Adrenal gland (tissue), 12 donors: ENCODE data around the gene SLC6A11. TPM values are rescaled to one million over a fixed set of nuclear protein-coding genes. Genes with fewer than 3 reads are reported as not detected.

Source experiments
- DNase-seq, 7 donors: peaks; one replicate each; pipeline ENCODE4 v3.0.0-alpha.2; 2019 to 2020
- H3K27ac ChIP-seq, 5 donors: fragments of 200-600 bp; sonication (generic) in 4 of 5; 1 replicate in 3 of 5; 2 replicates in 2 of 5; pipeline versions ENCODE4 v1.5.1 to v1.8.0; 2016 to 2020; ENCODE audit warnings: mild to moderate bottlenecking in 1 of 5
- H3K27me3 ChIP-seq: fragments of 200-600 bp; 2 replicates; pipeline ENCODE4 v1.8.0; 2021
- H3K36me3 ChIP-seq, 2 donors: fragments of 200-600 bp; replicated peaks in 1 of 2; 1 replicate in 1 of 2; 2 replicates in 1 of 2; pipeline versions ENCODE4 v1.5.1 to v1.8.0; 2018 to 2022
- H3K4me1 ChIP-seq, 2 donors: fragments of 200-600 bp; replicated peaks in 1 of 2; 1 replicate in 1 of 2; 2 replicates in 1 of 2; pipeline versions ENCODE4 v1.5.1 to v1.8.0; 2018 to 2021
- H3K4me3 ChIP-seq, 4 donors: fragments of 200-600 bp; sonication (generic) in 3 of 4; one replicate each; pipeline ENCODE4 v1.5.1; 2016 to 2018
- H3K9me3 ChIP-seq, 3 donors: fragments of 200-600 bp; sonication (generic) in 1 of 3; replicated peaks in 1 of 3; 1 replicate in 2 of 3; 2 replicates in 1 of 3; pipeline versions ENCODE4 v1.5.1 to v1.8.0; 2016 to 2021
- CTCF ChIP-seq, 6 experiments: fragments of 450-650 bp in 4 of 6; fragments of 200-600 bp in 2 of 6; sonication (generic) in 1 of 6; IDR thresholded peaks; 1 replicate in 5 of 6; 2 replicates in 1 of 6; pipeline versions ENCODE4 v1.5.1 to v1.8.0; 2016 to 2021; ENCODE audit warnings: antibody characterized with exemption in 6 of 6, mild to moderate bottlenecking in 2 of 6, moderate library complexity in 1 of 6
- POLR2A ChIP-seq, 2 donors: fragments of 450-650 bp; IDR thresholded peaks; one replicate each; pipeline ENCODE4 v1.6.1; 2017; ENCODE audit warnings: antibody characterized with exemption in 2 of 2, mild to moderate bottlenecking in 2 of 2, moderate library complexity in 1 of 2
- WGBS, 4 donors: extraction: QIAGEN DNeasy Blood & Tissue Kit in 2 of 4; methylation state at CpG; one replicate each; pipeline versions ENCODE4 v1.1.5 to v1.1.7; 2013 to 2017; 5-methylcytosine and 5-hydroxymethylcytosine counted together
- intact Hi-C, 2 donors: fragments of 100-400 bp; cut with DNase I; formaldehyde crosslinking; loops; one replicate each; pipeline versions ENCODE4 v1.14.1 to v1.15.0; 2022 to 2023
- polyA plus RNA-seq, 3 donors: library from polyadenylated mRNA; stranded (reverse); fragments of 200-250 nt in 2 of 3; fragments of 350-450 nt in 1 of 3; fragmentation: Illumina TruSeq in 1 of 3; extraction: RNeasy Lipid Tissue Mini Kit (QIAGEN cat#74804) in 1 of 3; gene quantifications; one replicate each; pipeline ENCODE4 v1.2.3, GENCODE V29; 2013 to 2014
- total RNA-seq, 9 donors: library from RNA; depleted of rRNA in 4 of 9; stranded (reverse); fragments of >200 nt in 4 of 9; fragments of 120-200 nt in 1 of 9; fragmentation: NEBNext Ultra II Directional in 1 of 9; extraction: Animal tissue kit (Norgen Biotek cat#: 25700) in 1 of 9; gene quantifications; one replicate each; pipeline versions ENCODE4 v1.1.0 to v1.2.4, GENCODE V29; 2013 to 2023
- donor health status: healthy with polysubstance abuse.
- donor health status: Bipolar disorder and iron deficiency.
- donor health status: DM: yes; HTN: yes; CAD: no.
- donor health status: DM: no; HTN: no; CAD: no.
- donor health status: DM: no; HTN: no; CAD: no.
- donor health status: DM: yes; HTN: yes; CAD: no.

The SLC6A11 gene
- total and polyA plus RNA-seq, 12 donors, result 0.03 to 0.17 (median 0.06) TPM; not detected in 7

- 72 to 84% (median 79%) methylated on average over 4 of the region's 4 CpGs for WGBS, 4 donors
- no peaks in the 10 kb centered on the region for H3K4me1 ChIP-seq
These were observed 23.8 kb upstream of the SLC6A11 start for GRCh38 chr3:10792208-10792607.

GRCh38 chr3:10798600-10799367 lies 17.2 kb upstream of the SLC6A11 start:
- Histone ChIP-seq H3K27me3 (peaks cover 5% of the 10 kb centered on the region), H3K9me3 (no peaks in the 10 kb centered on the region), H3K36me3 (no peaks in the 10 kb centered on the region), H3K4me3 (no peak overlapping the region), H3K4me1 (no peaks in the 10 kb centered on the region), H3K27ac (no peak overlapping the region)
- WGBS, 4 donors, result 37 to 53% (median 43%) methylated on average over 4 to 5 of the region's 5 CpGs
- TF ChIP-seq CTCF (IDR thresholded peaks at IDR 0.05) (no peak), POLR2A (IDR thresholded peaks at IDR 0.05) (no peak)
- intact Hi-C loops, result no loop called here
- DNase-seq, result no peak

More at GRCh38 chr3:10792208-10792607, 23.8 kb upstream of the SLC6A11 start:
- Histone ChIP-seq H3K27me3 (peaks cover 26% of the 10 kb centered on the region), H3K9me3 (no peaks in the 10 kb centered on the region), H3K36me3 (no peaks in the 10 kb centered on the region), H3K27ac (no peak overlapping the region), H3K4me3 (no peak overlapping the region)
- DNase-seq, result no peak
- intact Hi-C loops, result no loop called here
- TF ChIP-seq CTCF (IDR thresholded peaks at IDR 0.05), result no peak
- TF ChIP-seq POLR2A (IDR thresholded peaks at IDR 0.05), result no peak

GRCh38 chr3:10804183-10804648 lies 11.8 kb upstream of the SLC6A11 start:
- no peaks in the 10 kb centered on the region for H3K4me1 ChIP-seq
- no peak overlapping the region for H3K4me3 ChIP-seq
- no peaks in the 10 kb centered on the region for H3K9me3 ChIP-seq
- no peak overlapping the region for H3K27ac ChIP-seq
- no peak for TF ChIP-seq POLR2A (IDR thresholded peaks at IDR 0.05)
- no peak for TF ChIP-seq CTCF (IDR thresholded peaks at IDR 0.05)
- peaks cover 6% of the 10 kb centered on the region for H3K27me3 ChIP-seq
- DNase-seq, result no peak
- WGBS, 4 donors, result 31 to 78% (median 50%) methylated on average over 2 of the region's 2 CpGs
- intact Hi-C loops, result no loop called here
- H3K36me3 ChIP-seq, result no peaks in the 10 kb centered on the region

GRCh38 chr3:10806006-10806405 lies 10.0 kb upstream of the SLC6A11 start:
- intact Hi-C loops, result no loop called here
- Histone ChIP-seq H3K9me3 (no peaks in the 10 kb centered on the region), H3K4me3 (no peak overlapping the region), H3K27me3 (peaks cover 6% of the 10 kb centered on the region), H3K36me3 (no peaks in the 10 kb centered on the region), H3K4me1 (no peaks in the 10 kb centered on the region), H3K27ac (no peak overlapping the region)
- TF ChIP-seq POLR2A (IDR thresholded peaks at IDR 0.05) (no peak), CTCF (IDR thresholded peaks at IDR 0.05) (no peak)
- WGBS, 4 donors, result 35 to 58% (median 55%) methylated on average over 2 to 4 of the region's 4 CpGs
- no peak for DNase-seq
